GM18867 (cell line): ENCODE results near the gene CTNNBL1.
"Not testable (repeated sequence)": the region's sequence is repeated elsewhere in the genome, so short reads cannot be mapped to it uniquely, and the experiment has no call there.

Experiments used
- ATAC-seq: cut with Tn5 transposase; IDR thresholded peaks from one replicate; pipeline ENCODE4 v1.9.1; 2021; ENCODE audit warnings: mild to moderate bottlenecking, moderate library complexity; ENCODE audit not compliant: unreplicated experiment

Gene CTNNBL1, protein sequence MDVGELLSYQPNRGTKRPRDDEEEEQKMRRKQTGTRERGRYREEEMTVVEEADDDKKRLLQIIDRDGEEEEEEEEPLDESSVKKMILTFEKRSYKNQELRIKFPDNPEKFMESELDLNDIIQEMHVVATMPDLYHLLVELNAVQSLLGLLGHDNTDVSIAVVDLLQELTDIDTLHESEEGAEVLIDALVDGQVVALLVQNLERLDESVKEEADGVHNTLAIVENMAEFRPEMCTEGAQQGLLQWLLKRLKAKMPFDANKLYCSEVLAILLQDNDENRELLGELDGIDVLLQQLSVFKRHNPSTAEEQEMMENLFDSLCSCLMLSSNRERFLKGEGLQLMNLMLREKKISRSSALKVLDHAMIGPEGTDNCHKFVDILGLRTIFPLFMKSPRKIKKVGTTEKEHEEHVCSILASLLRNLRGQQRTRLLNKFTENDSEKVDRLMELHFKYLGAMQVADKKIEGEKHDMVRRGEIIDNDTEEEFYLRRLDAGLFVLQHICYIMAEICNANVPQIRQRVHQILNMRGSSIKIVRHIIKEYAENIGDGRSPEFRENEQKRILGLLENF

DNA sequence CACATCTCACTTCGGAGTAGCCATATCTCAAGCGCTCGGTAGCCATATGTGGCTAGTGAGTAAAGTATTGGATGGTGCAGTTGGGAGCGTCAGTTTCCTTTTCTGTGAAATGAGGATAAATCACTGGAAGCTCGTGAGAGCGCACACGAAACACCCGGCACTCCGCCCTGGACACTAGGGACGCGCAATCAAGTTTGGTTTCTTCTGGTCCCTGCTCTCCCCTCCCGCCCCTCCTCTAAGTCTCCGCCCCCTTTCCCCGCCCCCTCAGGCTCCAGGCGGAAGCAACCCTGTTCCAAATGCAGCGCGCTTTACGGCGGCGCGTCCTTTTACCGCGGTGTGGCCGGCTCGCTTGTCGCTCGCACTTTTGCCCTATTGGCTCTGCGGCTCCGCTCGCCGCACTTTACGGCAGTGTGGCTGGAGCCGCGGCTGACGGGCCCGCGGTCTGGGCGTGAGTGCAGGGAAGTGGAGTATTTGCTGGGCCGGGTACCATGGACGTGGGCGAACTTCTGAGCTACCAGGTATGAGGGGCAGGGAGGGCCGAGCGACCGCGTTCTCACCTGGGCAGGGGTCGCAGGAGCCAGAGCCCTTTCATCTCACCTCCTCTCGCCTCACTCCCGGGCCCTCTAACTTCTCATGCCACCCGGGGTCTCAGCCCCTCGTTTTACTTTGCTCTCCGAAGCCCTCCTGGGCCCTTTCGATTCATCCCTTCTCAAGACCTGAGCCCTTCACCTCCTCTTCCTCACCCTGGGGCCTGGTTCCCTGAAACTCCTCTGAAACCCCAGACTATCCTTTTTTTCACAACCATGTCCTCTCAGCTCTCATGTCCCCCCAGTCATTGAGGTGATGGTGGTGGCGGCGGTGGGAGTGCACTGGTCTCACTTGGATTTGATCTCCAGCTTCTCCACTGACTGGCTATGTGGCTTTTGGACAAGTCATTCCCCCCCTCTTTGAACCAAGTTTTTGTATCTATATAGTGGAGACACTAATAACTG lies at the start of gene CTNNBL1:
TSS of gene CTNNBL1 (plus strand) at position 396 of the 992 bp plus-strand sequence. CDS start at position 489, 93 bp downstream.
- ATAC-seq = peak; percentile 81

DNA sequence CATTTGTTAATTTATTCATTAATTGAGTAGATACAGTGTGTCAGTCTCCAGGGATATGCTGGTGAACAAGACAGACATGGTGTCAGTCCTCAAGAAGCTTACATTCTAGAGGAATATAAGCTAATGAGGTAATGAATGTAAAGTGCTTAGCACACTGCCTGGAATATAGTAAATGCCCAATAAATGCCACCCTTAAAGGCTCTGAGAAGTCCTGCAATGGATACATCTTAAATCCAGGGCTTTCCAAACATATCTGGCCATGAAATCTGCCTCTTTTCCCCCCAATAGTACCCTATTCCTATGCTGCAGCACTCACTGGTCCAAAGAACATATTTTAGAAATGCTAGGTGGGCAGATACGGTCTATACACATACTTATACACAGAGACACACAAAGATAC lies 49.2 kb upstream of the CTNNBL1 start:
- ATAC-seq = no peak

DNA sequence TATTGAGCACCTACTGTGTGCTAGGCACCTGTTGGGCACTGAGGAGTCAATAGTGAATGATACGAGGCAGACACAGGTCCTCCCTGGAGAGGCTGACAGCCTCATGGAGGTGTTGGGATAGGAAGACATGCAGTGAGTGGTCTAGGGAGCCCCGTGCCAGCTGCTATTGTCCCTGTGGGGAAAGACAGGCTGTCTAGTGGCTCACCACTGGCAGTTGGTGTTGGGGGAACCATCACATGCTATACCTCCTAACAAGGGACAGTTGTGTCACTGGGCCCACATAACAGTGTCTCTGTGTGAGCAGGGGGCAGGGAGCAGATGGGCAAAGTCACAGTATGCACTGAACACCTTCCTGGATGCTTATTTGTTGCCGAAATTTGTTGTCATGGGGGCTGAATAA lies 45.9 kb upstream of the CTNNBL1 start:
- no peak for ATAC-seq

DNA sequence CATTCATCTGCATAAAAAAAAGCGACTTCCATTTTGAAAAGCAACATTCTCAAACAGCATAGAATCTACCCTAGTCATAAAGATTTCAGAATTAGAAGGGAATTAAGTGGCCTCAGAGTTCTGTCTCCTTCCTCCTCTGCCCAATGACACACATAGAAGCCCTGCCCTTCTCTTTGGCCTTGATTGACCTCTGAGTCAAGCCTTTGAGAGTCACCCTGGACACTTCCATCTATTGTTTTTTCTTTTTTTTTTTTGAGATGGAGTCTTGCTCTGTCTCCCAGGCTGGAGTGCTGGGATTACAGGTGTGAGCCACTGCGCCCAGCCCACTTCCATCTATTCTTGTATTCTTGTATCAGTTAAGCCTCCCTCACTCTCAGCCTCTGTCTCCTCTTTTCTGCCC lies 44.8 kb upstream of the CTNNBL1 start:
- ATAC-seq = no peak

DNA sequence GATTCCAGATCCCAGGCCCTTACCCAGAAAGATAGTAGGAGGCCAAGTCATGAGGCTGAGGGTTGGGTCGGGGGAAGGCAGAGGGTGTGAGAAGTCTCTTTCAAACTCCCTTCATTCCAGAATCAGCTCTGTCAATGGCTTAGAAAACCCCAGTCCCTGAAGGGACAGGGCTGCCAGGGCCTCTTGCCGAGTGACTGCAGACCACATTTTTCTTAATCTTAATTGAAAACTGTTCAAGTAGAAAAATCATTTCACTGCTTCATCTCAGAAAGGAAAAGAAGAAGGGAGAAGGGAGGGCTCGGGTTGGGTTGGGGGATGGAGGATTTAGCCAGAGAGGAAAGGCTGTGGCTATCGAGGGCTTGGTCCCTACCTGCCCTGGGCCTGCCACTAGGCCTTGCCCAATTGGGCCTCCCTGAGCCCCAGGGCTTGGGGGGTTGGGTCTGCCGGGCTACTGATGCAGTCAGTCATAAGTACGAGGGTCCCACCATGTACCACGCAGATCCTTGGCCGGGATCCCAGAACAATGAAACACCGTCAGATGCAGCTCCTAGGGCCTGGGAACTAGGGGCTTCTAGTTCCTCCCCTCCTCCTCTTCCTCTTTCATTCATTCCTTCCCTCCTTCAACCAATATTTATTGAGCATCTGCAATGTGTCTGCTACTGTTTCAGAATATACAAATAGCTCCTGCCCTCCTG lies 44.0 kb upstream of the CTNNBL1 start:
- no peak for ATAC-seq

DNA sequence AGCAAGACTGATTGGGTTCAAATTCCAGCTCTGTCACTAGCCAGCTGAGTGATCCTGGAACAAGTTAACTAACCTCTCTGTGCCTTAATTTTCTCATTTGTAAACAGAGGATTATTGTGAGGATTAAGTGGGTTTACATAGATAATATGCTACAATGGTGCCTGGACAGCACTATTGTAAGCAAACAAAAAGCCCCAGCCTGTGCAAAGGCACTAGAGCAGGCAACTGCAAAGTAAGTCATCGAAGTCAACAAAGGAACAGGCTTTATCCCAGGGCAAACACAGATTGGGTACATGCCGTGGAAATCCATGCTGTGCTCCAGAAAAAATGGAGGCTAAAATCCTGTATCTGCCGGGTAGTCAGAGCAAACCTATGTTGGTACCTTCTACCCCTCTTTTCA lies 43.2 kb upstream of the CTNNBL1 start:
- ATAC-seq = no peak

DNA sequence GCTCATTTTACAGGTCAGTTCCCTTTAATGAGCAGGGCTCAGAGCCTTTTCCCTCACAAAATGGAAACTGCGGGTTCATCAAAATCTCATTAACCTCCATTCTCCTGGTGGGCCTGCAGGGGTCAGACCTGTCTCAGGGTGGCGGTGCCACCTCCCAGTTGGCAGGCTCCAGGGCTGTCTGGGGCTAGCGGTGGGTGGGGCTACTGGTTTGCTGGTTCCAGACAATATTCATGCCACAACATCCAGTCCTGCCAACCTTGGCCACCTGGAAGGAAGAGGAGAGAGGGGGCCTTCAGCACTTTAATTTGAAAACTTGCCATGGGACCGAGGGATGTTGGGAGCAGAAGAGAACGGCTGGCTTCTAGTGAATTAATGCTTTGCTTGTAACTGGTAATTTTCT lies 41.9 kb upstream of the CTNNBL1 start:
- ATAC-seq = no peak

DNA sequence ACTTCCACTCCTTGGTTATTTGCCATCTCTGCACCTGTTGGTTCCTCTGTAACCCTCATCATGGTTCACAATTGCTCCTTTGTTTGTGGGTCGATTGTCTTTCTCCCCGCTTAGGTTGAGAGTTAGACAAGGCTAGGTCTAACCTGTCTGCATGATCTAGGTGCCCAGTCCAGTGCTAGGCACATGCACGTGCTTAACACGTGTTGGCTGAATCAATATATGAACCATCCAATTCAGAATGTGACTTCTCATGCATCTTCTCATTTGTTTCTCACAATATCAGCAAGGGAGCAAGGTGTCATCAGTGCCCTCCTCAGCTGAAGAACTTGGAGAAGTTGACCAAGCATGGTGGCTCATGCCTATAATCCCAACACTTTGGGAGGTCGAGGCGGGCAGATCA lies 36.9 kb upstream of the CTNNBL1 start:
- no peak for ATAC-seq

DNA sequence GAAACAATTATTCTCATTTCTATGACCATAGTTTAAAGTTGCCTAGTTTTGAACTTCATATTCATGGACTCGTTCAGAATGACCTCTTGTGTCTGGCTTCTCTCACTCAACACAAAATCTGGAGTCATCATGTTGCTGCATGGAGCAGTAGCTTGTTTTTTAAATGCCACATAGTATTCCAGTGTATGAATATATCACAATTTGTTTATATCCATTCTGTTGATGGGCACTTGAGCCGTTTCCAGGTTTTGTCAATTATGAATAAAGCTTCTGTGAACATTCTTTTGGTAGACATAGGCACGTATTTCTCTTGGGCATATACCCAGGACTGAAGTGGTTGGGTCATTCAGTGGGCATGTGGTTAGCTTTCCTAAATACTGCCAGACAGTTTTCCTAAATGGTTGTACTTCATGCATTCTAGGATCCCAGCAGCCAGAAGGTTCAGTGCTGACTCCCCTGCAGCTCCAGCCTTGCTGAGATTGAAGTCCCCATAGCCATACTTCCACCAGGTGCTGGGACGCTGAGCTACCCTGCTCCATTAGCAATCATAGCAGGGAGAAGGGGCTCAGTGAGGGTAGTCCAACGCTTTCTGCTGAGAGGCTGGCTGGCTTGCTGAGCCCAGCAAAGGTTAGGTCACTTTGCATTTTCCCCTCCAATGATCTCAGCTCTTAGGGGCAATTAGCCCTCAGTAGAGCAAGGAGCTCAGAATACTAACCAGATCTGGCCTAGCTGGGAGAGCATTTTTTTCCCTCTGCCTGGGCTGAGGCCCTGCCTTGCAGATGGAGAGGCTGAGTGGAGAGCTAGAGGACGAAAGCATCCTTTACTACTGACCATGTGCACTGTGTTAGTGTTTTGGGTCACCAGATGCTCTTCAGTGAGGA lies 35.7 kb upstream of the CTNNBL1 start:
- ATAC-seq = no peak

DNA sequence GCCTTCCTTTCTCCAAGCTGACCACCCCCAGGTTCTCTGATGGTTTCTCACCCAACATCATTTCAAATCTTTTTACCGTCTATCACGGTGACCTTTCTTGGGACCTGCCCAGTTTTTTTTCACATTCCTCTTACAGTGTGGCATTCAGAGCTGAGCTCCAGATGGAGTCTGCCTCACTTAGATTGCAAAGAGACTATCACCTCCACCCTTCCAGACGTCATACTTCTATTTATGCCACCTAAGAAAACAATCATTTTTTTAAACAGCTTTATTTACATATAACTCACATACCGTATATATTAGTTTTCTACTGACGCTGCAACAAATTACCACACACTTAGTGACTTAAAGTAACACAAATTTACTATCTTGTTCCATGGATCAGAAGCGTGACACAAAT lies 32.3 kb upstream of the CTNNBL1 start:
- ATAC-seq = no peak

DNA sequence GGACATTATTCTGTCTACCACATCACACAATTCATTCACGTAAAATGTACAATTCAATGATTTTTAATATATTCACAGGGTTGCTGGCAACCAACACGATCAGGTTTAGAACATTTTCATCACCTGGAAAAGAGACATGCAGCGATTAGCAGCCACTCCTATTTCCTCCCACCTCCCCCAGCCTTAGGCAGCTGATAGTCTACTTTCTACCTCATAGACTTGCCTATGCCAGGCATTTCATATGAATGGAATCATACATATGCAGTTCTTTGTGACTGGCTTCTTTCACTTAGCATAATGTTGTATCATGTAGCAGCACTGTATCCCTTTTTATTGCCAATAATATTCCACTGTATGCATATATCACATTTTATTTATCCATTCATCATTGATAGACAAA lies 31.5 kb upstream of the CTNNBL1 start:
- no peak for ATAC-seq

DNA sequence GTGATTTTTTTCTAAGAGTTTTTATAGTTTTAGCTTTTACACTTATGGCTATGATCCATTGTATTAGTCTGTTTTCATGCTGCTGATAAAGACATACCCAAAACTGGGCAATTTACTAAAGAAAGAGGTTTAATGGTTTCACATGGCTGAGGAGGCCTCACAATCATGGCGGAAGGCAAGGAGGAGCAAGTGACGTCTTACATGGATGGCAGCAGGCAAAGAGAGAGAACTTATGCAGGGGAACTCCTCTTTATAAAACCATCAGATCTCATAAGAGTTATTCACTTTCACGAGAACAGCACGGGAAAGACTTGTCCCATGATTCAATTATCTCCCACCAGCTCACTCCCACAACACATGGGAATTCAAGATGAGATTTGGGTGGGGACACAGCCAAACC lies 29.2 kb upstream of the CTNNBL1 start:
- not testable (repeated sequence) for ATAC-seq

DNA sequence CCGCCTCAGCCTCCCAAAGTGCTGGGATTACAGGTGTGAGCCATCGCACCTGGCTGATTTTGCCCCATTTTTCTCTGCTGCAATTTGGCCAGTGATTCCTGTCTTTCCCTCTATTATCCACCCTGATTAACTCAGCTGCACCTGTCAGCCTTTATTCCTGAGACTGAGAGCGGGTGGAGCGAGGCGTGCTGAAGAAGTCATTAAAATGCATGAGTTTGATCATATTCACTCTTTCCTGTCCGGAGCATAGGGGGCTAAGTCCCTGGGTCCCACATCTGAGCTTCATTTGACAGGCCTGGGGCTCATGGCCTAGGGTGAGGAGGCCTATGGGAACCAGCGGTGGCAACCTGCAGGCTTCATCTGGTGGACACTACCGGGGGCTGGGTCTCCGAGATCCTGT lies 25.7 kb upstream of the CTNNBL1 start:
- no peak for ATAC-seq

DNA sequence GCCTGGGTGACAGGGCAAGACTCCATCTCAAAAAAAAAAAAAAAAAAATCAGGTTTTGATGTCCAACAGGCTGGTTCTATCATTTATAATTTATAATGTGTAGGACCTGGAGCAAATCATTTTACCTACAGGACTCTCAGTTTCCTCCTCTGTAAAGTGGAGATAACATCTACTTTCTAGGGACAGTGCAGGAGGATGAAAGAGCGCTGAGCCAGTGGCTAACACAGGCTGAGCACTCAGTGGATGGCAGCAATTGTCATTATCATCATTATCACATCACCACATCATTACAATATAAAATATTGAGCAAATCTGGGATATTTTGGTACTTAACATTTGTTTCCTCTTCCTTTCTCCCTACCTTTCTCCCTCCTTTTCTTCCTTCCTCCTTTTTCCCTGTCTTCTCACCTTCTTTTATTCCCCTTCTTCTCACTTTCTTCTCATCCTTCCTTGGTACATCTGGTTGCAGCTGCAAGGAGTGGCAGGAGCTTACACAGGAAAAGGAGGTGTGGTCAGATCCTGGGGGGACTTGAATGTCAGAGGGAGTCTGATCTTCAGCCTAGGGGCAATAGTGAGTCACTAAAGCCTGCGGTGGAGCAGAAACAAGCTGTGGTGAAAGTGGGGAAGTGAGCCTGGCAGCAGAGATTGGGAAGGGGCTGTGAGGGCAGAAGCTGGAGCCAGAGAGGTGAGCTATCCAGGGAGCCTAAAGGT lies 24.6 kb upstream of the CTNNBL1 start:
- ATAC-seq = no peak

DNA sequence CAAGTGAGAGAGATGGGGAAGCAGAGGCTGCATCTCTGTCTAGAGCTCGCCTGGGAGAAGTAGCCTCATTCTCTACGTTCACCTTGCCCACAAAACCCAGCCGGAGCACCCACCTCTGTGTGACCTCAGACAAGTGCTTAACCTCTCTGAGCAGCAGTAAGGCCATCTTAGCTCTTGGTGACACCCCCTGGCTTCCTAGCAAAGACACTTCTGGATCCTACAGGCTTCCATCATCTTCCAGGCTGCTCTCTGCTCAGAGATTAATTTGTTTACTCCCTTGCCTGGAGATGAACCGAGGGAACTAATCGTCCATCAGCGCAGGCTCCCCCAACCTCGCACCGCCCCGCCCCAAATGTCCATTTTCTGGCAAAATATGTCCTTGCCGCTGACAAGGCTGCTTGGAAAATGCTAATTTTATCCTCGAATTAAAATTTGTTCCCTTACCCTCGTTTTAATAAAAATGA lies 24.0 kb upstream of the CTNNBL1 start:
- no peak for ATAC-seq

DNA sequence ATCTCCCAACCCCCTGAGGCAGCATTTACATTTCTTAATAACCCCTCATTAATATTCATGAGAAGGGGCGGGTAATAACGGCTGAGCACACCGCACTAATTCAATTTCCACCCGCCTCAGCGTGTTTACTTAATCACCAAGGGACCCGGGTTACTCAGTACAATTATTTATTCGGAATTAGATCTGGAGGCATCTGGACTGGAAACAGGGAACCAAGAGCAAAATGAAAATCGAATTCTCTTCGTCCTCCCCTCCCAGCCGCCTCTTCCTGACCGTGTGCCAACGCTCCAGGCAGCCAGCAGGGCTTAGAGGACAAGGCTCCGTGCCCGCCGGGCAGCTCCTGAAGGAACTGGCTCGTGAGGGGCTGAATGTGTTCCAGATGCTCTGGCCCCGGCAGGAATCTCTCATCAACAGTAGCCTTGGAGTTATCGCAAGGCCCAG lies 23.5 kb upstream of the CTNNBL1 start:
- ATAC-seq = no peak

DNA sequence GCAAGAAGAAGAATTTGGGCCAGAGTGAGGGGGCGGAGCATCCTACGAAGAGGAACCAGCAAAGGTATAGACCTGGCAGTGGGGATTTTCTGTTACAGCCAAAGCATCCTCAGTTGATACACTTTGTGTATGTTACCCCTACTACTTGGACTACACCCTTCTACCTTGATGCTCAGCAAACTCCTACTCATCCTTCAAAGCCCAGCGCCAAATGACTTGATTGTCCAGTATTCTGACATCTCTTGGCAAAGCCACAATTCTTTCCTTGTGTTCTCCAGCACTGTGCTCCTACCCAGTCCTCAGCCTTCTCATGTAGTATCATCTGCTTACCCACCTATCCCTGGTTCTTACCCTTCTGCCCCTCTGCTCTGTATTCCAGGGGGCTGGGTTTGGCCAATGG lies 21.7 kb upstream of the CTNNBL1 start:
- ATAC-seq = no peak

DNA sequence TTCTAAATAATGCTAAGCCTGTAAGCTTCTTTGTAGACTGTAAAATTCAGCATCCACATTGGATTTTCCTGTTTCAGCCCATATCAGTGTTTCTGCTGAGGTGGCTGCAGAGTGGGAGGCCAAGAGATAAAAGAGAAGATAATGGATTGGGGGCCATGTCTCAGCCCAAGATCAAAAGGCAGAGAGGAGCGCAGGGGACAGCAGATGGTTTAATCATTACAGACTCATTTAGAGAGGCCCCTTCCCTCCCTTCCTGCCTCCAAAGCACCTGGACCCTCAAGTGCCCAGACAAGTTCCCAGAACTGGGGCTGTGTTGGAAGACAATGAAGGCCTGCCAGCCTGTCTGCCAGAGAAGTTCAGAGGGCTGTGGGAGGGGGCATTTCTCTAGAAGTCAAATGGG lies 20.4 kb upstream of the CTNNBL1 start:
- ATAC-seq = no peak

DNA sequence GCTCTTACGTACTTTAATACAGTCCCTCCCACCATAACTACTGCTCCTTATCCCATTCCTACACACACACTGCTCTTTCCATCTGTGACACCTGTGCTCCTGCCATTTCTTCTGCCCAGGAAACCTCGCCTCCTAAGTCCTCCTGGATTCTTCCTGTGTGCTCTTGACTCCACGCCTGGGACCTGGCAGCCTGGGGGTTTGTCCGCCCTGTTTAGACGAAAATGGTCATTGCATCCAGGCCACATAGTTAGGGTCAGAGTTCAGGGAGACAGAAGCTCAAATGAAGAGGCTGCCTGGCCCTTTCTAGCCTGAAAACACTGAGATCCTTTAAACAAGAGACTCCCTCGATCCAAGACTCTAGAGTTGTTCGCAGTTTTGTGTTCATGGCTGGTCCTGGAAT lies 17.4 kb upstream of the CTNNBL1 start:
- no peak for ATAC-seq
